A549 (cell line): ENCODE results near the gene CREB5.

Experiments
- BHLHE40 ChIP-seq: IDR thresholded peaks from 2 replicates; pipeline ENCODE4 v1.6.1; 2012; ENCODE audit warnings: low read depth, low read length, inconsistent platforms
- CTCF ChIP-seq: fragments of >200 bp; sonication (Bioruptor Twin); formaldehyde crosslinking; IDR thresholded peaks from 3 replicates; pipeline ENCODE4 v1.5.1; 2016
- E2F6 ChIP-seq: IDR thresholded peaks from 2 replicates; pipeline ENCODE4 v1.6.1; 2012; ENCODE audit warnings: low read depth, borderline replicate concordance
- EP300 ChIP-seq, 2 experiments: fragments of >200 bp; sonication (Bioruptor Twin); formaldehyde crosslinking; IDR thresholded peaks; 2 replicates in 1 of 2; 3 replicates in 1 of 2; pipeline ENCODE4 v1.6.1; 2016 to 2017
- POLR2AphosphoS2 ChIP-seq: conservative IDR thresholded peaks from 2 replicates; pipeline ENCODE4 v1.6.1; 2012; ENCODE audit warnings: low read length, improper control_type of control experiment, inconsistent platforms
- RAD21 ChIP-seq, 2 experiments: fragments of >200 bp in 1 of 2; sonication (Bioruptor Twin) in 1 of 2; formaldehyde crosslinking in 1 of 2; IDR thresholded peaks in 1 of 2; conservative IDR thresholded peaks in 1 of 2; 2 replicates in 1 of 2; 3 replicates in 1 of 2; pipeline ENCODE4 v1.6.1; 2012 to 2018; ENCODE audit warnings: inconsistent platforms in 1 of 2
- ZSCAN20 ChIP-seq: fragments of 250-450 bp; sonication (Bioruptor Pico); IDR thresholded peaks from 2 replicates; pipeline ENCODE4 v1.8.0; 2022; ENCODE audit warnings: mild to moderate bottlenecking, moderate library complexity
- TF ChIP-seq, protein P1 (sequence below): fragments of 200-600 bp; sonication (generic); IDR thresholded peaks from 2 replicates; pipeline ENCODE4 v1.6.1; 2016; ENCODE audit warnings: antibody characterized with exemption, mild to moderate bottlenecking, moderate library complexity
- TF ChIP-seq, protein P2 (sequence below): fragments of 250-450 bp; sonication (Bioruptor Pico); IDR thresholded peaks from 2 replicates; pipeline ENCODE4 v1.5.0; 2021; ENCODE audit warnings: mild to moderate bottlenecking, moderate library complexity, borderline replicate concordance

DNA sequence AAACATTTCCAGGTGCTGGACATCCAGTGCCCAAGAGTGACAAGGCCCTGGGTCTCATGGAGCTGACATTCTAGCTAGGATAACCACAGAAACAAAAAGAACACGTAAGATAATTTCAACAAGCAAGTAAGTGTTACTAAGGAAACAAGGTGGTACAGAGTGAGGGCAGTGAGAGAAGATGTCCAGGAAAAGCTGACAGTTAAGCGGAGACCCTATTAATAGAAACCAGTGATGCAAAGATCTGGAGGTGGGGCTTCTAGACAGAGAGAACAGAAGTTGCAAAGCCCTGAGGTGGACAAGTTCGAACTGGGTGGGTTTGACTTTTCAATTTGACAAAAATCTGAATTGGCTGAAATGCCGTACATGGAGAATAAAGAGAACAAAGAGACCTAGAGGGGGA, 449.5 kb downstream of the CREB5 start:
- TF ChIP-seq RAD21 (conservative IDR thresholded peaks at IDR 0.05 in 1 of 2, IDR thresholded peaks at IDR 0.05 in 1 of 2), result no peak
- no peak for TF ChIP-seq E2F6
- no peak for TF ChIP-seq CTCF
- TF ChIP-seq, protein P1, sequence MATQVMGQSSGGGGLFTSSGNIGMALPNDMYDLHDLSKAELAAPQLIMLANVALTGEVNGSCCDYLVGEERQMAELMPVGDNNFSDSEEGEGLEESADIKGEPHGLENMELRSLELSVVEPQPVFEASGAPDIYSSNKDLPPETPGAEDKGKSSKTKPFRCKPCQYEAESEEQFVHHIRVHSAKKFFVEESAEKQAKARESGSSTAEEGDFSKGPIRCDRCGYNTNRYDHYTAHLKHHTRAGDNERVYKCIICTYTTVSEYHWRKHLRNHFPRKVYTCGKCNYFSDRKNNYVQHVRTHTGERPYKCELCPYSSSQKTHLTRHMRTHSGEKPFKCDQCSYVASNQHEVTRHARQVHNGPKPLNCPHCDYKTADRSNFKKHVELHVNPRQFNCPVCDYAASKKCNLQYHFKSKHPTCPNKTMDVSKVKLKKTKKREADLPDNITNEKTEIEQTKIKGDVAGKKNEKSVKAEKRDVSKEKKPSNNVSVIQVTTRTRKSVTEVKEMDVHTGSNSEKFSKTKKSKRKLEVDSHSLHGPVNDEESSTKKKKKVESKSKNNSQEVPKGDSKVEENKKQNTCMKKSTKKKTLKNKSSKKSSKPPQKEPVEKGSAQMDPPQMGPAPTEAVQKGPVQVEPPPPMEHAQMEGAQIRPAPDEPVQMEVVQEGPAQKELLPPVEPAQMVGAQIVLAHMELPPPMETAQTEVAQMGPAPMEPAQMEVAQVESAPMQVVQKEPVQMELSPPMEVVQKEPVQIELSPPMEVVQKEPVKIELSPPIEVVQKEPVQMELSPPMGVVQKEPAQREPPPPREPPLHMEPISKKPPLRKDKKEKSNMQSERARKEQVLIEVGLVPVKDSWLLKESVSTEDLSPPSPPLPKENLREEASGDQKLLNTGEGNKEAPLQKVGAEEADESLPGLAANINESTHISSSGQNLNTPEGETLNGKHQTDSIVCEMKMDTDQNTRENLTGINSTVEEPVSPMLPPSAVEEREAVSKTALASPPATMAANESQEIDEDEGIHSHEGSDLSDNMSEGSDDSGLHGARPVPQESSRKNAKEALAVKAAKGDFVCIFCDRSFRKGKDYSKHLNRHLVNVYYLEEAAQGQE, result no peak
- TF ChIP-seq EP300 (IDR thresholded peaks at IDR 0.05), result no peak
- TF ChIP-seq BHLHE40, result no peak
- TF ChIP-seq POLR2AphosphoS2, result no peak
- TF ChIP-seq, protein P2, sequence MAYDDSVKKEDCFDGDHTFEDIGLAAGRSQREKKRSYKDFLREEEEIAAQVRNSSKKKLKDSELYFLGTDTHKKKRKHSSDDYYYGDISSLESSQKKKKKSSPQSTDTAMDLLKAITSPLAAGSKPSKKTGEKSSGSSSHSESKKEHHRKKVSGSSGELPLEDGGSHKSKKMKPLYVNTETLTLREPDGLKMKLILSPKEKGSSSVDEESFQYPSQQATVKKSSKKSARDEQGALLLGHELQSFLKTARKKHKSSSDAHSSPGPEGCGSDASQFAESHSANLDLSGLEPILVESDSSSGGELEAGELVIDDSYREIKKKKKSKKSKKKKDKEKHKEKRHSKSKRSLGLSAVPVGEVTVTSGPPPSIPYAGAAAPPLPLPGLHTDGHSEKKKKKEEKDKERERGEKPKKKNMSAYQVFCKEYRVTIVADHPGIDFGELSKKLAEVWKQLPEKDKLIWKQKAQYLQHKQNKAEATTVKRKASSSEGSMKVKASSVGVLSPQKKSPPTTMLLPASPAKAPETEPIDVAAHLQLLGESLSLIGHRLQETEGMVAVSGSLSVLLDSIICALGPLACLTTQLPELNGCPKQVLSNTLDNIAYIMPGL, result no peak
- TF ChIP-seq ZSCAN20 (CRISPR knock-in tag), result no peak
